Natural killer cell (primary cell): Measurements from ENCODE around the gene GPX8. TPM values are rescaled to one million over a fixed set of nuclear protein-coding genes. Genes with fewer than 3 reads are reported as not detected.

Experiments used
- ATAC-seq, 3 donors: fragments of 150-1000 bp in 2 of 3; fragments of 200-7000 bp in 1 of 3; cut with Tn5 transposase; 1 replicate in 1 of 3; 2 replicates in 2 of 3; pipeline ENCODE4 v1.10.0; 2021; ENCODE audit warnings: mild to moderate bottlenecking in 2 of 3, moderate library complexity in 2 of 3
- DNase-seq, 2 donors: peaks; one replicate each; pipeline versions ENCODE4 v3.0.0 to v3.0.0-alpha.2; 2013 to 2021; ENCODE audit warnings: mixed read lengths in 1 of 2
- H3K27ac ChIP-seq: one replicate; pipeline ENCODE4 v1.5.1; 2013; ENCODE audit warnings: mild to moderate bottlenecking, low read length
- H3K27me3 ChIP-seq: one replicate; pipeline ENCODE4 v1.6.1; 2013; ENCODE audit warnings: low read length; ENCODE audit not compliant: control insufficient read depth, insufficient read depth
- H3K36me3 ChIP-seq: one replicate; pipeline ENCODE4 v1.6.1; 2013; ENCODE audit warnings: low read length; ENCODE audit not compliant: control insufficient read depth, insufficient read depth
- H3K4me1 ChIP-seq: one replicate; pipeline ENCODE4 v1.6.1; 2013; ENCODE audit warnings: low read length; ENCODE audit not compliant: control insufficient read depth, insufficient read depth
- H3K4me3 ChIP-seq: one replicate; pipeline ENCODE4 v1.5.1; 2013; ENCODE audit warnings: low read length
- H3K9me3 ChIP-seq: one replicate; pipeline ENCODE4 v1.6.1; 2013; ENCODE audit warnings: low read length; ENCODE audit not compliant: control insufficient read depth, insufficient read depth
- H3K27ac Mint-ChIP-seq, 2 donors: one replicate each; pipeline ENCODE4 v1.8.0; 2022; ENCODE audit warnings: mild to moderate bottlenecking in 2 of 2, mixed read lengths in 2 of 2, moderate library complexity in 1 of 2
- H3K27me3 Mint-ChIP-seq, 2 donors: one replicate each; pipeline ENCODE4 v1.8.0; 2022; ENCODE audit warnings: low read depth in 2 of 2, mixed read lengths in 2 of 2
- H3K36me3 Mint-ChIP-seq: one replicate; pipeline ENCODE4 v1.8.0; 2022; ENCODE audit warnings: mixed read lengths
- H3K4me1 Mint-ChIP-seq, 2 donors: one replicate each; pipeline ENCODE4 v1.8.0; 2022; ENCODE audit warnings: mixed read lengths in 2 of 2
- H3K4me3 Mint-ChIP-seq: one replicate; pipeline ENCODE4 v1.8.0; 2022; ENCODE audit warnings: mild to moderate bottlenecking, moderate library complexity, mixed read lengths
- H3K9me3 Mint-ChIP-seq, 2 donors: one replicate each; pipeline ENCODE4 v1.8.0; 2022; ENCODE audit warnings: mixed read lengths in 2 of 2
- WGBS: methylation state at CpG from one replicate; pipeline ENCODE4 v1.1.7; 2013; ENCODE audit warnings: missing lambda C conversion rate; ENCODE audit not compliant: insufficient coverage; 5-methylcytosine and 5-hydroxymethylcytosine counted together
- intact Hi-C: fragments of 100-400 bp; cut with micrococcal nuclease; formaldehyde crosslinking; loops from one replicate; pipeline ENCODE4 v1.14.2; 2022
- total RNA-seq, 4 donors: library from RNA; stranded (reverse); fragments of 120-200 nt in 1 of 4; gene quantifications; one replicate each; pipeline versions ENCODE4 v1.2.3 to v1.2.4, GENCODE V29; 2013 to 2022
- TF ChIP-seq, protein P1 (sequence below): fragments of 200-600 bp; IDR thresholded peaks from one replicate; pipeline ENCODE4 v1.8.0; 2022; ENCODE audit warnings: antibody characterized with exemption

The GPX8 gene
- total RNA-seq, 3 donors from 2014 or later (not counting 1 experiment from before 2014, with no cell fraction given), result not detected

DNA sequence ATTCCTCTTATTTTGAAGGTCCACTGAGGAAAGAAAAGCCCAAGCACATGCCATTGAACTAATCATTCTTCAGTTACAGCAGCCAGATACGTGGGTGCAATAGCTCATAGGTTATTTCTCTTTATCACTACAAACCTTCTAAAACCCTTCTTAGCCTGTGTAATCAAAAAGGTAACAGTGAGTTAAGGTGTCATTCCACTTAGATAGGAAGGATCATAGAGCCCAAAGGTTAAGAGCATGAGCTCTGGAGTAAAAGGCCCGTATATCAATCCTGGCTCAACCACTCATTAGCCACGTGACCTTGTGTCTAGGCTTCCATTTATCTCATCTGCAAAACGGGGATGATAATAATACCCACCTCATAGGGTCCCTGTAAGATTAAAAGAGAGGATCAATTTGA is 2.7 kb downstream of the GPX8 start:
- intact Hi-C loops, result no loop called here
- H3K27ac Mint-ChIP-seq, result no peak overlapping the region
- H3K9me3 Mint-ChIP-seq, result no peaks in the 10 kb centered on the region
- TF ChIP-seq, protein P1, sequence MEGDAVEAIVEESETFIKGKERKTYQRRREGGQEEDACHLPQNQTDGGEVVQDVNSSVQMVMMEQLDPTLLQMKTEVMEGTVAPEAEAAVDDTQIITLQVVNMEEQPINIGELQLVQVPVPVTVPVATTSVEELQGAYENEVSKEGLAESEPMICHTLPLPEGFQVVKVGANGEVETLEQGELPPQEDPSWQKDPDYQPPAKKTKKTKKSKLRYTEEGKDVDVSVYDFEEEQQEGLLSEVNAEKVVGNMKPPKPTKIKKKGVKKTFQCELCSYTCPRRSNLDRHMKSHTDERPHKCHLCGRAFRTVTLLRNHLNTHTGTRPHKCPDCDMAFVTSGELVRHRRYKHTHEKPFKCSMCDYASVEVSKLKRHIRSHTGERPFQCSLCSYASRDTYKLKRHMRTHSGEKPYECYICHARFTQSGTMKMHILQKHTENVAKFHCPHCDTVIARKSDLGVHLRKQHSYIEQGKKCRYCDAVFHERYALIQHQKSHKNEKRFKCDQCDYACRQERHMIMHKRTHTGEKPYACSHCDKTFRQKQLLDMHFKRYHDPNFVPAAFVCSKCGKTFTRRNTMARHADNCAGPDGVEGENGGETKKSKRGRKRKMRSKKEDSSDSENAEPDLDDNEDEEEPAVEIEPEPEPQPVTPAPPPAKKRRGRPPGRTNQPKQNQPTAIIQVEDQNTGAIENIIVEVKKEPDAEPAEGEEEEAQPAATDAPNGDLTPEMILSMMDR, result no peak
- Histone ChIP-seq H3K4me1 (no peaks in the 10 kb centered on the region), H3K27me3 (peaks cover 29% of the 10 kb centered on the region), H3K9me3 (no peaks in the 10 kb centered on the region), H3K27ac (no peak overlapping the region), H3K4me3 (no peak overlapping the region), H3K36me3 (no peaks in the 10 kb centered on the region)
- WGBS, result 85% methylated on average over 4 of the region's 4 CpGs
- no peaks in the 10 kb centered on the region for H3K36me3 Mint-ChIP-seq
- no peak overlapping the region for H3K4me3 Mint-ChIP-seq
- ATAC-seq (no peak), DNase-seq (no peak)
- peaks cover 0 to 6% of the 10 kb centered on the region in 2 donors for H3K4me1 Mint-ChIP-seq
- peaks cover 40 to 54% of the 10 kb centered on the region in 2 donors for H3K27me3 Mint-ChIP-seq

DNA sequence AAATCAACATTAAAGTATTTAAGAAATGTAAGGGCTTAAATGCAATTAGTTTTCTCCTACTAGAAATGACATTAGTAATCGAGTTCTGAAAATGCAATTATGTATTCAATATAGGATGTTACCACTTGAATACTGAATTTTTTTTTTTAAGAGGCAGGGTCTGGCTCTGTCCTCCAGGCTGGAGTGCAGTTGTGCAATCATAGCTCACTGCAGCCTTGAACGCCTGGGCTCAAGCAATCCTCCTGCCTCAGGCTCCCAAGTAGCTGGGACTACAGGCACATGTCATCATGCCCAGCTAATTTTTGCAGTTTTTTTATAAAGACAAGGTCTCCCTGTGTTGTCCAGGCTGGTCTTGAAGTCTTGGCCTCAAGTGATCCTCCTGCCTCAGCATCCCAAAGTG is 11.5 kb downstream of the GPX8 start:
- intact Hi-C loops, result loop anchor here (5.0 to 10.0 kb wide), 3 partner anchors 363 to 857 kb away; partner anchors contain the start of genes ARL15 and PLPP1
- TF ChIP-seq, protein P1, result no peak
- no peak overlapping the region for H3K27ac Mint-ChIP-seq
- Histone ChIP-seq H3K27me3 (peaks cover 45% of the 10 kb centered on the region), H3K27ac (no peak overlapping the region), H3K36me3 (no peaks in the 10 kb centered on the region), H3K4me1 (peaks cover 27% of the 10 kb centered on the region), H3K4me3 (no peak overlapping the region), H3K9me3 (peaks cover 3% of the 10 kb centered on the region)
- H3K27me3 Mint-ChIP-seq, result peaks cover 35 to 54% of the 10 kb centered on the region in 2 donors
- DNase-seq, result no peak
- WGBS, result 52% methylated on average over 1 of the region's 2 CpGs
- no peak overlapping the region for H3K4me3 Mint-ChIP-seq
- no peaks in the 10 kb centered on the region for H3K36me3 Mint-ChIP-seq
- no peaks in the 10 kb centered on the region for H3K9me3 Mint-ChIP-seq
- peaks cover 26 to 30% of the 10 kb centered on the region in 2 donors for H3K4me1 Mint-ChIP-seq
- ATAC-seq, result no peak

DNA sequence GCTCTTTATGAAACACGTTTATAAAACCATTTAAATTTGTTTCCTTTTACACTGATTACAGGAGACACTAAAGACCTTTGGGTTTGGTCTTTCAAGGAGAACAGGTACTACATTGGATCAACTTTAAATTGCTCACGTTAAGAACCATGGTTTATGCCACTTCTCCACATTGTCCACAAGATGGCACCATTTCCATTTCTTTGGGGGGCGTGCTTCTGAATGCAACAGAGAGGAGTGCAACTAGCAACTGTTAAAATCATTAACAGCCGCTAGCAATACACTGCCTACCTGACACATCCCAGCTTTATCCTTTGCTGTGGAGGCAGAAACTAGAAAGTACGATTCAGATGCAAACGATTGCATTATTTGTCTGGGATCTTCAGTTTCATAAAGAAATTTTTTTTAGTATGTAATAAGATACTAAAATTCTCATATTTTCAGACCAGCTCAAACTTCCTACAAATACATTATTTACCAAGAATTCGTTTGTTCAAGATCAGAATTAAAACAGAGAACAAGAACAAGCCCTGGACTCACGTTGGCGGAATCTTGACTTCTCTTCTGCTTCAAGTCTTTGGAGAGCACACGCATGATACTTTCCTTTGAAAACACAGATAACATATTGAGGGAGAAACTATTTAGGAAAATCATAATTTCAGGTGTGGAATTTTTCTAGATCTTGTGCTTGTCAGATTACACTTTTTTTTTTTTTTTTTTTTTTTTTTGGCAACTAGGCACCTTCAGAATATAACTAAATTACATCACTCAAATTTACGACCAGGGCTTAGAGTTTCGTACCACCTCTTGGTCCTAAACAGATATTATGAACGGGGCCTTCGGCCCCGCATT is 12.3 kb downstream of the GPX8 start:
- H3K36me3 ChIP-seq, result no peaks in the 10 kb centered on the region
- DNase-seq (peak; percentile 21 to 92), ATAC-seq (peak; percentile 59 to 75 (median 63))
- H3K9me3 Mint-ChIP-seq, result no peaks in the 10 kb centered on the region
- H3K4me1 ChIP-seq, result peaks cover 30% of the 10 kb centered on the region
- no peaks in the 10 kb centered on the region for H3K36me3 Mint-ChIP-seq
- intact Hi-C loops, result loop anchor here (1.0 to 10.0 kb wide), 5 partner anchors 61 to 857 kb away; partner anchors contain the start of genes ARL15, CCNO and PLPP1
- H3K4me1 Mint-ChIP-seq, result peaks cover 26 to 36% of the 10 kb centered on the region in 2 donors
- H3K4me3 ChIP-seq, result peak overlapping the region; percentile 51
- H3K27ac Mint-ChIP-seq, result peak overlapping the region; percentile 82 to 94
- peaks cover 38 to 55% of the 10 kb centered on the region in 2 donors for H3K27me3 Mint-ChIP-seq
- TF ChIP-seq, protein P1, result peak; percentile 88
- peaks cover 3% of the 10 kb centered on the region for H3K9me3 ChIP-seq
- peak overlapping the region; percentile 86 for H3K4me3 Mint-ChIP-seq
- peaks cover 52% of the 10 kb centered on the region for H3K27me3 ChIP-seq
- 14% methylated on average over 10 of the region's 15 CpGs for WGBS
- H3K27ac ChIP-seq, result peak overlapping the region; percentile 20
